Epidermal melanocyte (primary cell): Measurements from ENCODE around the gene PLA1A.

Experiments
- DNase-seq: peaks from one replicate; pipeline ENCODE4 v3.0.0; 2011; ENCODE audit warnings: low spot score; ENCODE audit not compliant: insufficient read length

The PLA1A gene

DNA sequence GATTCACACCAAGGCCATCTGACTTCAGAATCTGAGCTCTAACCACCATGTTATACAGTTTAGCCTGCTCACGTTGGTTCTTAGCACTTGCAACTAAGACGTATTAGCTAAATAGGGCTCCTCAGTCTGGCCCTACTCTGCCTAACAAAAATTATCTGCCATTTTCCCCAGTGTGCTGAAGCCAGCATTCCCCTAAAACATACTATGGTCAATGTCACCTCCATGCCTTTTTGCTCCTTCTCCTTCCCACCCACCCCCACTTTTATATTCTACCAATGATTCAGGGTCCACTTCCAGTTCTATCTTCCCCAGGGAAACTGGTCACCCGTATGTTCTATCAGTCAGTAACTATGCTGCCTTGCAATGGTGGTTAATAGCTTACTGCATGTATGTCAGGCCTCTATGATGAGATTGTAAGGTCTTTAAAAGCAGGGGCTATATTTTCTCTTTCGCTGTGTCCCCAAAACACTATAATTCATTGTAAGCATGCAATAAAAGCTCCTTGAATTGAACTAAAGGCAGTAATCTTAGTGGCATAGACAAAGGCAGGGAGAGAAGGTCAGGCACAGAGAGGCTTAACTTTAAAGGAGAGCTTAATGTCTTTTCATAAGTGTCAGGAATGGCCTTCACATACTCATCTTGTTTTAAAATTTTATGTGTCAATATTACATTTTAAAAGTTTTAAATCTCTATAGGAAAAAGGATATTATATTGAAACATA is 39.4 kb downstream of the PLA1A start:
- no peak for DNase-seq

DNA sequence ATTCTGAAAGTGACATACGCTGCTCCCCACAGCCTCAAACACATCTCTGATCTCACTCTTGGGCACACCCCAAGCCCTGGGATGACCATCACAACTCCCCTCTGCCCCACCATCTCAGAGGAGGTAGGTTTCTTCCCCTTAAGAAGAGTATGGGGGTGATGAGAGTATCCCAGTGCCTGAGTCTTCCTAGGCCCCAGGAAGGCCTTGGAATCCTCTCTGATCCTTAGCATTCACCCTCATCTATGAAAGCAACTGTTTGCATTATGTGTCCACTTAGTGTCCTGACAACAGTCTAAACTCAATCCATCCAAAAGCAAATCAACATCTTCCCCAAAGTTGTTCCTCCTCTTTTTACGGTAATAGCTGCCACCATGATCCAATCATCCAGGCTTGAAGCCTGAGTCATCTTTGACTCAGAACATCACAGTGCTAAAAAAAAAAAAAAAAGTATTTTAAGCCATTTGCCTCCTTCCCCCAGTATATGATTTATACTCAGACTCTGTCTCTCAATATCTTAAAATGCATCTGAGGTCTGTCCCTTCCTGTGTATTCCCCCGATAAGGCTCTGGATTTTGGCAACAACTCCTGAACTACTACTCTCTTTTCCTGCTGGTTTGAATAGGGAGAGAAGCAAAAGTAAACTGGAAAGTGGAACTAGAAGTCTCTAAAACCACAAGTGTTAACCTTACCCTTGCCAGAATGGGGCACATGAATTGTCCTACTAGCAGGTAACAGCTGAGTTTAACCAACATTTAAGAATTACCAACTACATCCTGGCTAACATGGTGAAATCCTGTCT is 40.2 kb downstream of the PLA1A start:
- DNase-seq, result no peak

DNA sequence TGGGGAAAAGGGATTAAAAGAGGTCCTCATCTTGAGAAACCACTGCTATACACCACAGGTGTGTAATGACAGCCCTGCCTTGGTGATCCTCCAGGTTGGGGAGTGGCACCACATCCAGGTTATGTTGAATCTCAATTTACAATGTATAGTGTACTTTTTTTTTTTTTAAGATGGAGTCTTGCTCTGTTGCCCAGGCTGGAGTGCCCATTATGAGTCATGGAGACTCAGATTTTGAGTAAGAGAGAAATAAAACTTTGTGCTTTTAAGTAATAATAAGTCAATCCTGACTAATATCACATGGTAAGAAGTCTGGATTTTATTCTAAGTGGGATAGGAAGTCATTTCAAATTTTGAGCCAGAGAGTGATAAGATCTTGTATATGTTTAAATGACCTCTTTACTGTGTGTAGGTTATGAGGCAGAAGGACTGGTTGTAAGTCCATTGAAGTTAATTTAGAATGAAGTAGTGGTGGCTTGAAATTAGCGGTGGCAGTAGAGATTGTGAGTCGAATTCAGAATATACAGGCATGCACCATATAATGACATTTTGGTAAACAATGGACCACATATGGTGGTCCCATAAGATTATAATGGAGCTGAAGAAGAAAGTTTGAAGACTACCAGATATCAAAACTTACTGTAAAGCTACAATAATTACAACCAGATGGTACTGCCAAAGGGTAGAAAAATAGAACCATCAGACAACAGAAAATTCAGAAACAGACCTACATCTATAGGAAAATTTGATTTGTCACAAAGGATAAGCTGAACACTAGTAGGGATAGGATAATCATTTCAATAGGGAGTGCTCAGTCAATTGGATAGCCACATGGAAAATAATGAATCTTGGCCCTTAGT is 42.0 kb downstream of the PLA1A start:
- no peak for DNase-seq

DNA sequence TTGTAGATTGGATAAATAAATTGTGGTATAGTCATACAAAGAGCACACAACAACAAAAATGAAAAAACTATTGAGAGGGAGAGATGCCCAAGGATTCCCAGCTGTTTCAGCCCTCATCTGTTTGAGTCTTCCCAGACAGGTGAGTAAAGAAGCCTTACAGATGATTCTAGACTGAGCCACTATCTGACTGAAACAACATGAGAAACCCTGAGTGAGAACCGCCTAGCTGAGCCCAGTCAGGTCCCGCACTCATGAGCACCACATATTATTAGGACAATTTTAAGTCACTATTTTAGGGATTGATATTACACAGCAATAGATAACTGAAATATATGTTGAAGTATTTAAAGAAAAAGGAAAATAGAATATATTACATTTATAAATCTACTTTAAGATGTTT is 43.7 kb downstream of the PLA1A start:
- DNase-seq, result no peak

DNA sequence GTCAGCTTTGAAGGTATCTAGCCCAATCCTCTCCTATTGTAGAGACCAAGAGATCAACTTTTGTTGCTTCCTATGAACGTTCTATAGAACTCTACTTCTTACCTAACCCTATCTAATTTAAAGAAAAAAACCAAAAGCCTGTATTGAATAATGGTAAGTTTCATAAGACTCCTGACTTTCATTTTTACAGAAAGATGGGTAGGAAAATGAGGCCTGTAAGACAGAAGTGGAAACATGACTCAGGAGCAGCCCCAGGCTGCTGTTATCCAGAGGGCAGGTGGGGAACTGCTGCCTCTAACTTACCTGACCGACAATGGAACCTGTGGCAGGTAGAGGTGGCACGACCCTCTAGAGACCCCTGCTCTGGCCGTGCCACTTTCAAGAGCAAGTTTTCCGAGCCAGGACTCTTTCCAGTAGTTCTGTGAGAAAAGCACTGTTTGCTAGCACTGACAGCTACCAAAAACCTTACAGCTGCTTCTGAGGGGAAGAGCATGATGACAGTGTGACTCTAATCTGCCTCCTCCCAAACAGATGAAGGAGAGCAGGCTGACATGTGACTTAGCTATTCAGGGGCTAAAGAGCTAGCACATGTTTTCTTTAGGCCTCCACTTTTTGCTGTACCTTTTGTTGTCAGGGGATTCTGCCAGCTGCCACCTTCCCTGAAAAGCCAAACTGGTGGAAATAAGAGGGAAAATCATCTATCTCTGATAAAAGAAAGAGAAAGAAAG is 45.2 kb downstream of the PLA1A start:
- DNase-seq, result no peak

DNA sequence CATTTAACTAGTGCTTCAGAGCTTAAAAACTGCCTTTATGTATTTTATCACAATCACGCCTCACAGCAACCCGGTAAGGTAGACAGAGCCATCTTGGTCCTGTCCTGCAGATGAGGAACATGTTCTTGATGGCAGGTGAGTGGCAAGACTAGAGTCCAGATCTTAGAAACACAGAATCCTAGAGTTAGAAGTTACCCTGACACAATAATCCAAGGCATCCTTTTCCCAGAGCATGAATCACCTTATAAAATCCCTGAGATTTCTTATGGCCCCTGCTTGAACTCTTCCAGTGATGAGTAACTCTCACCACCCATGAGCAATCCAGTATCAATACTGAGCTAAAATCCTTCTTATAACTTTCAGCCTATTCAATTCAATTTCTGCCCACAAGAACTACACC is 45.8 kb downstream of the PLA1A start:
- no peak for DNase-seq

DNA sequence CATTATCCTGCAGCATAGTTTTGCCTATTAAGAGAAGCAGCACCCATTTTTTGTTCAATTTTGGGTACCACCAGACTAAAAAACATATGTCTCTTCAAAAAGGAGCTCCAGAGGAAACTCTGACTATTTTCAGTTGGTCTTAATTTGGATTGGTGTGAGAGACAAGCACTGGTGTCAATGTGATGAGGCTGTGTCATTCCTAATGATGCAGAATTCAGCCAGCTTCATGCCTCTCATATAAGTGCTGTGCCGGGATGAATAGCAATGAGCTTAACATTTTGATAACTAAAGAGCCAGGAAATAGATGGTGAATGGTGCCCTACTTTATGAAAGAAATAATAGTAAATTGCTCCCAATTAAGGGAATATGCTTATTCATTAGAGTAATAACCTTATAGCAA is 46.8 kb downstream of the PLA1A start:
- DNase-seq, result no peak

DNA sequence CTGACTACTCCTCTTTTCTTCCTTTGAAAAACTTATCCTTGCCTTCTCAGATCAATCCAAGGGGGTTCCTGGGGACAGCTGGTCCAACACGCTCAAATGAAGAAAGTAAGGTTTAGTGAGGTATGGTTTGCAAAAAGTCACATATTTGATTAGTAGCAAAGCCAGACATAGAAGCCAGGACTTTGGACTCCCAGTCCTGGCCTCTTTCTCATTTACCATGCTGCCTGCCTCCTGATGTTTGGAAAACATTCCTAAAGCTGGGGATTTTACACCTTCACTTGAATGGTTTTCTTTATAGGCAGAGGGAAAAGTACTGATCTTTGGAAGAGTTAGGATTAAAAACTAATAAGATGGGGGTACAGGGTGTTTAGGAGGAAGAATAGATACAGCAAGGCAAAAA is 48.1 kb downstream of the PLA1A start:
- DNase-seq, result no peak

DNA sequence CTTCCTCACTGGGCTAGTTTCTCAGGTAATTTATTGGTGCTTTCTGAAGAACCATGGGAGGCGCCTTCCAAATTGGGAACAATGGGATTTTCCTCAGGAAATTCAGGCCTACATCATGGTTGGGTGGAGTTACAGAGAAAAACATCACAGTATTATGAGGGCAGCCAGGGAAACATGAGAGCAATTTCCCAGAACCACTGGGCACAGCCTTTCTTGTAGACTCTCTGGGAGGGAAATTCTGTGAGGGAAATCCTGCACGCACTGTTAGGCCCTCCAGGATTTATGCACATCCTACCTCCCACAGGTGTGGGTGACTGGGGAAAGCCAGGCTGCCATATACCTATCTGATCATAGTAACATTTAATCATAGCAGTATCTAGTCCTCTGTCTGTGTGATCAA is 49.5 kb downstream of the PLA1A start:
- DNase-seq, result no peak

DNA sequence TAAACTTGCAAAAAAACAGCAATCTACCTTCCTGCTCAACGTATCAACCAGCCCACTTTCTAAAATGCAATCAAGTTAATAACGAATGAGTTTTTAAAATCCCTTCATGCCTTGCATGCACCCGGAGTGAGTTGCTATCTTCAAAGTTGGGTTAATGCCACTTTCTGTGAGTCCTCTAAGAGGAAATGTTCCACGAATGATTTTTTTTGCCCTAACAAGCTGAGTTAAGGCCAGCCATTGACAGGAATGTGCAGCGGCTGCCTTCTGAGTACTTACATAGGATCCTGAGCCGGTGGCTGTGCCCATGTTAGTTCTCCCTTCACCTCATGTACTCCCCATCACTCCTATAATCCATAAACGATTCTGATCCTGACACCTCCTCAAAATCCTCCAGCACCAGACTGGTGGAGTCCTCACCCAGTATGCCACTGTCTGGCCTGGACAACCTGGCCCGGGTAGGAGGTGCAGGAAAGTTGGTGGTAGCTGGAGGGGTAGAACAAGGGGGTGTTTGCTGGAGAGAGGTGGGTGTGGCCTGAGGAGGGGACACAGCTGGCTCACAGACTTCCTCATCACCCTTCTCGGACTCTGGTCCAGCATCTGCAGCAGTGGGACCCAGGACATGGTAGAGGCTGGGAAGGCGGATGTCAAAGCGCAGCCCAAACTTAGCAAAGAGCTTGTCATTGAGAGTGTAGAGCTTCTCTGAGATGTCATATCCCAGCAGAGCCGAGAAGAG is 50.3 kb downstream of the PLA1A start:
- no peak for DNase-seq

DNA sequence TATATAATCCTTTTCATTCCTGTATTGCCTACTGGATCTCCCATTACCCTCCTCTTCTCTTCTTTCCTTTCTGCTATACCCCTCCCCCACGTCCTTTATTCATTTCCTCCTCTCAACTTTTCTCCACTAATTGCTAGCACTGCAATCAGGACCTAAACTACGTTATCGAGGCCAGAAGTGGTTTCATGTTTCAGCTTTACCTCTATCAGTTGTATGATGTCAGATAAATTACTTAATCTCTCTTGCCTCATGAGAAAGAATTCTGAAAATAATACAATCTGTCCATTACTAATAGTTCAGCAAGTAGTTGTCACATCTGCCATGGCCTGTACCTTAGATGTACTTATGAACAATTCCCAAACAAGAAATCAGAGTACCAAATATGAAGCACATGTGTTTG is 52.1 kb downstream of the PLA1A start:
- no peak for DNase-seq

DNA sequence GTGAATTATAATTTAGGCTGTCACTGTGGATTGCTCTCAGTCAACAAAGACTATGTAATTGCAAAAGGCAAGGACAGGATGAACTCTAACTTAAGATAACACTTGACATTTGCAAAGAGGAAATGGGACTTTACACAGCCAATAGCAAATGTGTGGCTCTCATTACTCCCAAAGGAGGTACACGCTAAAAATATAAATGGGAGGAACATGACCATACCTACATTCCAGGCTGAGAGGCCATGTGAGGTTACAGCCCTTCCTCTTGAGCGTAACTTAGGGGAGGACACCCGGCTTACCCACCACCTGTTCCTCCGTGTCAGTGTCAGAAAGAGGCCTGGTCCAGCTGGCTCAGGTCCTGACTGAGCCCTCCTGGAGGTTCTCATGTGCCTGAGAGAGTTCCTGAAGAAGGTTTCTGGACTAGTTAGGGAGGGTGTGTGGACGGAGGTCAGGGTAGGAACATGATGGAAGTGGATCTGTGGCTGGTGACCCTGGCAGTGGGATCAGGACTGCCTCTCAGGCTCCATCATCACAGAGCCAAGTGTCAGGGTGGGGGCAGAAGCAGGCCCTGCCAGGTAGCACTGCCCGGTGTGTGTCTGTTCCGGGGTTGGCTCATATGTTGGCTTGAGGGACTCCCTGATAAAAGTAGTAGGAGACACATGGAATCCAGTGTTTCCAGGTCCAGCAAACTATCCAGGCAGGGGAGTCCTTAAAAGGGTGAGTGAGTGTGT is 54.8 kb downstream of the PLA1A start:
- no peak for DNase-seq

DNA sequence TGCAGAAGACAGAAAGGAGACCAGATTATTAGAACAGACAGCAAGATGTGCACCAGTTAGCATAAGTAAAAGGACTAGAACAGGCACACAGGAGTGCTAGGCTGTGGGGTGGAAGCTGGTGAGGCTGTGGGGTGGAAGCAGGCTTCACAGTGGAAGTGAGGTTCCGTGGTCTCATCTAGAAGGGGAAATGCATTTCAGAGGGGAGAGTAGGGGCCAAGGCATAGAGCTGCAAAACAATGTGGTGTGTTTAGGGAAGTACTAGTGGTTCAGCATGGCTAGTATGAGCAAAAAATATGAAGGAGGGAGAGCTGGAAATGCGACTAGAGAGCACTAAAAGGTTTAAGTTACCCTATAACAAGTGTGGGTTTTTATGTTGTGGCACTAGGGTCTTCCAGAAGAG is 56.2 kb downstream of the PLA1A start:
- DNase-seq, result no peak

DNA sequence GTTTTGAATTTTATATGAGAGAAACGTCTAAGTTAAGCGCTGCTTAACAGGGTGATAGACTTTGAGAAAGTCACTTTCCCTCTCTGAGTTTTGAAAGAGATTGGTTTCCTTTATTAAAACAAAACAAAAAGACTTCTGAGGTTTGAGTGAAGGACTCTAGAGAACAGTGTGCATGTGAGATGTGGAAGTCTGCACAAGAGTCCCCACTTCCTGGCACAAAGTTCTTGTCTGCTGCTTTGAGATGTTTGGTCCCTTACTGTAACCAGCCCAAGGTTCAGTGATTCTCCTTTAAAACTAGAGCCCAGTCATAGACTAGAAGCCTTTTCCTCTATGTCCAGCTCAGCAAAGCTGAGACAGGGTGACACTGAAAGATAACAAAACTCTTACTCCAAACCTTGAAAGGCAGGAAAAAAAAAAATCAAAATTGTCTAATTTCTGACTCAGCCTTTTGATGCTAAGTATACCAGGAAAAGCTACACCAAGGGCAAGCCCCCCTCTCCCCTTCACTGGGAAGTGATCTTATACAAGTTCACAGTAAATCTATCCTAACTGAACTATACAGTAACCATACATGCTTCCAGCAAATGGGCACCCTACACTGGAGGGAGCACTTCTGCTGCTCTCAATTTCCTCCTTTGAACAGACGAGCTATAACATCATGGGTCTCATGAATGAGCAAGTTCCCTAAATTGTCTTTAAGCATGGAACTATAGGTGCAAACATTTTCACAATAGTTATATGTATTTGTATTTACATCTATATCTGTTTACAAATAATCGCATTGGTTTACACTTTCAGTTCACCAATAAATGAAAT is 60.4 kb downstream of the PLA1A start:
- DNase-seq, result no peak

DNA sequence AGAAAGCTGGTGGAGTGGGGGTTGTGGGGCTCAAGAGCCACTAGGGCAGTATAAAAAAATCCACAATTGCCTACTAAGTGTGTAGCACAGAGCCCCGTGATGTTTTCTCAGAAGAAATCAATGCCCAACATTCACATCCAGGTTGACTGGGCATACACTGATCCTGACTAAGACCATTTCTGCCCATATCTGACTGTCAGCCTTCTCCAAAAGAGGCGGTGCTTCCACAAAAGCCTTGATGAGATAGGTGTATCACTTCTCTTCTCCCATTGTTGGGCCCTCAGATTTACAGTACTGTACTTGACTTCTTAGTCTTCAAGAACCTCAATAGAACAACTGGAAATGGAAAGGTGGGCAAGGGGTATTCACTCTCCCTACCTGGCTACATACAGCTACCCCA is 61.3 kb downstream of the PLA1A start:
- no peak for DNase-seq

DNA sequence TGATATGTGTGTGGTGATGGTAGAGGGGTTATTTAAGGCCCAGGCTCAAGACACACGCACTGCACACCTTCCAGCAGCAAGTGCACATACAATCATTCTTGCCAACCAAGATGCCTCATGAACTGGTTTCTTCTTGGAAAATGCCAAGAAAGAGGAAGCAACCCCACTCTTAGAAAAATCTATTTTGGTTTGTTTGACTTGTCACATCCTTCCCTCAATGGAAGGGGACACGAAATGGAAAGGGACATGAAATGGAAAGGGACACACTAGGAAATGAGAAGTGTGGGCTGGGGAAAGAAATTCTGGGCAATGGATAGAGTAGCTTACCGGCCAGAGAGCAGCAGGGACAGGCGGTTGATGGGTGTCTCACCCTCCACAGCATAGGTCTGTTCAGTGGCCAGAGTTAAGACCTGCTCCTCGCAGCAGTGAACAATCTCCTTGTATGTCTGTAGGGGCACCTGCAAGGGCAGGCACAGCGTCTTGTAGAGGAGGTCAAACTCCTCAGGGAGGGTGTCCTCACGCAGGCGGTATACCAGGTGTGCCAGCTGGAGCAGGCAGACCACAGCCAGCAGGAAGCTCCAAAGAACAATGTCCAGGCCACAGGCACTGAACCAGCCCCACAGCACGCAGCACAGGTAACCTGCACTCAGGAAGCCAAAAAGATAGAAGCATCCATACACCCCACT is 62.1 kb downstream of the PLA1A start:
- DNase-seq, result no peak

DNA sequence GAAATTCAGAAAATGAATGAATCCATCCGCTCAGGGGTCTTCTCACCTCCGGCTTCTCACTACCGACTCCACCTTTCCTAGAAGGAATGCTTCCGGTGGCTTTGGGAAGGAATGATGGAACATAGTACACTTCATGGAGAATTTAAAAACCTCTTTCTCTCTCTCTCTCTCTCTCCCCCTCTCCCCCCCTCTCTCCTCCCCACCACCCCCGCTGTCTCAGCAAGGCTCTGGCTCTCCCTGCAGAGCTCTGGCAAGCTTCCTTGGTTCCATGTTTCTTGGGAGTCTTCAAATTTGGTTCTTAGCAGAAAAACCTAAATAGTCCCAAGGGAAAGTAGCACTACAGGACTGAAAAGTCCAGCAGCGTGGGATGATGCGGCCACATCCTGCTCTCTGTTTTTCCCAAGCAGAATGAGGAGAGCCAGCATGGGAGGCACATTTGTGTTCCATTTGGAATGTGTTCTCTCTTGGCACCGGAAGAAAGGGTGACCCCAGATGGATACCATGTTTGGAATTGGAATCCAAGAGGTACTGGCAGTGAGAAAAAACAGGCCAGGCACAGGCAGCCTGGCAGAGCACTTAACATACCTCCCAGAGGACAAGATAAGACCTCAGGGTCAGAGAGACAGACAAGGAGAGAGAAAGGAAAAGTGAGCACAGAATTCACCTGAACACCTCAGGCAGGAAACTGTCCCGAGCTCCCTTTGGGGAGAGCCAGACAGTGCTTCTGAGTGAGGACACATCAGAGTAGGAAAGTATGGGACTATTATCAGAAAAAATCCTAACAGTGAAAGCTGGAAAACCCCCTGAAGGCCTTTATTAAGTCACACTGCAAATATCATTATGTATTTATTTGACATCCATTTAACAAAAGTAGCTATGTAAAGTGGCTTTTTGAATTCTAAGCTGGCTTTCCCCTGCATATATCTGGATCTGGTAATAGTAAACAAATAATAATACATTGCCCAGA is 63.1 kb downstream of the PLA1A start, which contains the start of gene POPDC2:
POPDC2 (minus strand) TSS at position 116 of the 967 bp plus-strand sequence. CDS start 166 bp downstream, outside the sequence.
- no peak for DNase-seq
